Left ventricle myocardium inferior (tissue), 1 donor: ENCODE measurements around the gene CDT1. TPM values are rescaled to one million over a fixed set of nuclear protein-coding genes. Genes with fewer than 3 reads are reported as not detected.

Experiments
- DNase-seq: peaks from one replicate; pipeline ENCODE4 v3.0.0-alpha.2; 2020
- H3K27ac ChIP-seq: fragments of 200-600 bp; replicated peaks from 2 replicates; pipeline ENCODE4 v1.8.0; 2021
- H3K27me3 ChIP-seq: fragments of 200-600 bp; 2 replicates; pipeline ENCODE4 v1.8.0; 2021; ENCODE audit warnings: low read depth
- H3K36me3 ChIP-seq: fragments of 200-600 bp; 2 replicates; pipeline ENCODE4 v1.8.0; 2021
- H3K4me1 ChIP-seq: fragments of 200-600 bp; 2 replicates; pipeline ENCODE4 v1.8.0; 2021
- H3K4me3 ChIP-seq: fragments of 200-600 bp; 2 replicates; pipeline ENCODE4 v1.8.0; 2021; ENCODE audit warnings: mild to moderate bottlenecking, moderate library complexity
- H3K9me3 ChIP-seq: fragments of 200-600 bp; replicated peaks from 2 replicates; pipeline ENCODE4 v1.8.0; 2021
- intact Hi-C: fragments of 100-400 bp; cut with micrococcal nuclease; formaldehyde crosslinking; loops from one replicate; pipeline ENCODE4 v1.11.0; 2022
- total RNA-seq: library from RNA; stranded (reverse); fragmentation: NEBNext Ultra II Directional; extraction: Animal tissue kit (Norgen Biotek cat#: 25700); gene quantifications from one replicate; pipeline ENCODE4 v1.2.1, GENCODE V29; 2021
- TF ChIP-seq, protein P1 (sequence below): fragments of 200-600 bp; IDR thresholded peaks from 2 replicates; pipeline ENCODE4 v1.8.0; 2021; ENCODE audit warnings: antibody characterized with exemption, mild to moderate bottlenecking, borderline replicate concordance
- donor health status: DM: no; HTN: yes; CAD: no; lungs with severe emphysema.

CDT1 gene
- total RNA-seq, 1 donor from 2014 or later: 0.63 TPM

- no peak overlapping the region for H3K27ac ChIP-seq
- H3K27me3 ChIP-seq: peaks cover 13% of the 10 kb centered on the region
- intact Hi-C loops: no loop called here
- H3K4me3 ChIP-seq: no peak overlapping the region
- H3K36me3 ChIP-seq: no peaks in the 10 kb centered on the region
- H3K9me3 ChIP-seq: no peaks in the 10 kb centered on the region
- TF ChIP-seq, protein P1, sequence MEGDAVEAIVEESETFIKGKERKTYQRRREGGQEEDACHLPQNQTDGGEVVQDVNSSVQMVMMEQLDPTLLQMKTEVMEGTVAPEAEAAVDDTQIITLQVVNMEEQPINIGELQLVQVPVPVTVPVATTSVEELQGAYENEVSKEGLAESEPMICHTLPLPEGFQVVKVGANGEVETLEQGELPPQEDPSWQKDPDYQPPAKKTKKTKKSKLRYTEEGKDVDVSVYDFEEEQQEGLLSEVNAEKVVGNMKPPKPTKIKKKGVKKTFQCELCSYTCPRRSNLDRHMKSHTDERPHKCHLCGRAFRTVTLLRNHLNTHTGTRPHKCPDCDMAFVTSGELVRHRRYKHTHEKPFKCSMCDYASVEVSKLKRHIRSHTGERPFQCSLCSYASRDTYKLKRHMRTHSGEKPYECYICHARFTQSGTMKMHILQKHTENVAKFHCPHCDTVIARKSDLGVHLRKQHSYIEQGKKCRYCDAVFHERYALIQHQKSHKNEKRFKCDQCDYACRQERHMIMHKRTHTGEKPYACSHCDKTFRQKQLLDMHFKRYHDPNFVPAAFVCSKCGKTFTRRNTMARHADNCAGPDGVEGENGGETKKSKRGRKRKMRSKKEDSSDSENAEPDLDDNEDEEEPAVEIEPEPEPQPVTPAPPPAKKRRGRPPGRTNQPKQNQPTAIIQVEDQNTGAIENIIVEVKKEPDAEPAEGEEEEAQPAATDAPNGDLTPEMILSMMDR: no peak
- no peak for DNase-seq
- peaks cover 14% of the 10 kb centered on the region for H3K4me1 ChIP-seq
Observed at GRCh38 chr16:88798772-88799455, 4.7 kb upstream of the CDT1 start.

- no peak for DNase-seq
- Histone ChIP-seq H3K4me1 (peaks cover 22% of the 10 kb centered on the region), H3K36me3 (no peaks in the 10 kb centered on the region), H3K27me3 (peaks cover 5% of the 10 kb centered on the region), H3K27ac (no peak overlapping the region), H3K4me3 (no peak overlapping the region), H3K9me3 (no peaks in the 10 kb centered on the region)
- intact Hi-C loops: no loop called here
- TF ChIP-seq, protein P1: no peak
Observed at GRCh38 chr16:88799569-88800276, 3.9 kb upstream of the CDT1 start.

- Histone ChIP-seq H3K4me3 (no peak overlapping the region), H3K4me1 (peaks cover 25% of the 10 kb centered on the region), H3K27me3 (no peaks in the 10 kb centered on the region), H3K9me3 (no peaks in the 10 kb centered on the region), H3K36me3 (no peaks in the 10 kb centered on the region), H3K27ac (no peak overlapping the region)
- TF ChIP-seq, protein P1: no peak
- DNase-seq: no peak
- intact Hi-C loops: no loop called here
Observed at GRCh38 chr16:88800277-88800592, 3.4 kb upstream of the CDT1 start.

DNA sequence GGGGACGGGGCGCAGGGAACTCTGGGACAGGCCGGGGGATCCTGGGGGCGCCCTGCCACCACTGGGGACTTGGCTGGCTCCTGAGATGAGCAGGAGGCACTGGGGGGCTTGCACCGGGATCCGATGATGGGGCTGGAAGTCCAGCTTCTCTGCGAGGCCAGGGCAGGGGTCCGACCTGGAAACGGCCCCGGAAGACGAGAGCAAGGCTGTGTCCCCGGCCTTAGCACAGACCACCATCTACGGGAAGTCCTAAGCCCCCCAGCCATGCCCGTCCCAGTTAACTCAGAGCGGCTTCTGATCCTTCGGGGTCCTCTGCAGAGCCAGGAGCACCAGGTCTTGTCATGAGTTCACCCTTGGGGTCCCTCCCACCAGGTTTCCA is 573 bp downstream of the CDT1 start:
- no peaks in the 10 kb centered on the region for H3K27me3 ChIP-seq
- peaks cover 25% of the 10 kb centered on the region for H3K4me1 ChIP-seq
- DNase-seq: no peak
- H3K9me3 ChIP-seq: no peaks in the 10 kb centered on the region
- intact Hi-C loops: no loop called here
- H3K4me3 ChIP-seq: peak overlapping the region; percentile 73
- TF ChIP-seq, protein P1: no peak
- no peak overlapping the region for H3K27ac ChIP-seq
- H3K36me3 ChIP-seq: peaks cover 5% of the 10 kb centered on the region

GRCh38 chr16:88804552-88805339 is 1.2 kb downstream of the CDT1 start:
- no peaks in the 10 kb centered on the region for H3K9me3 ChIP-seq
- H3K36me3 ChIP-seq: peaks cover 10% of the 10 kb centered on the region
- no peaks in the 10 kb centered on the region for H3K27me3 ChIP-seq
- intact Hi-C loops: no loop called here
- H3K4me3 ChIP-seq: peak overlapping the region; percentile 73
- TF ChIP-seq, protein P1: no peak
- H3K27ac ChIP-seq: no peak overlapping the region
- H3K4me1 ChIP-seq: peaks cover 30% of the 10 kb centered on the region
- no peak for DNase-seq
